IPS DF 4.7 (cell line): ENCODE results near the gene ELN.

Experiments used
- DNase-seq: peaks from one replicate; pipeline ENCODE4 v3.0.0-alpha.2; 2013; ENCODE audit warnings: low spot score; ENCODE audit errors: extremely low read depth

ELN gene

DNA sequence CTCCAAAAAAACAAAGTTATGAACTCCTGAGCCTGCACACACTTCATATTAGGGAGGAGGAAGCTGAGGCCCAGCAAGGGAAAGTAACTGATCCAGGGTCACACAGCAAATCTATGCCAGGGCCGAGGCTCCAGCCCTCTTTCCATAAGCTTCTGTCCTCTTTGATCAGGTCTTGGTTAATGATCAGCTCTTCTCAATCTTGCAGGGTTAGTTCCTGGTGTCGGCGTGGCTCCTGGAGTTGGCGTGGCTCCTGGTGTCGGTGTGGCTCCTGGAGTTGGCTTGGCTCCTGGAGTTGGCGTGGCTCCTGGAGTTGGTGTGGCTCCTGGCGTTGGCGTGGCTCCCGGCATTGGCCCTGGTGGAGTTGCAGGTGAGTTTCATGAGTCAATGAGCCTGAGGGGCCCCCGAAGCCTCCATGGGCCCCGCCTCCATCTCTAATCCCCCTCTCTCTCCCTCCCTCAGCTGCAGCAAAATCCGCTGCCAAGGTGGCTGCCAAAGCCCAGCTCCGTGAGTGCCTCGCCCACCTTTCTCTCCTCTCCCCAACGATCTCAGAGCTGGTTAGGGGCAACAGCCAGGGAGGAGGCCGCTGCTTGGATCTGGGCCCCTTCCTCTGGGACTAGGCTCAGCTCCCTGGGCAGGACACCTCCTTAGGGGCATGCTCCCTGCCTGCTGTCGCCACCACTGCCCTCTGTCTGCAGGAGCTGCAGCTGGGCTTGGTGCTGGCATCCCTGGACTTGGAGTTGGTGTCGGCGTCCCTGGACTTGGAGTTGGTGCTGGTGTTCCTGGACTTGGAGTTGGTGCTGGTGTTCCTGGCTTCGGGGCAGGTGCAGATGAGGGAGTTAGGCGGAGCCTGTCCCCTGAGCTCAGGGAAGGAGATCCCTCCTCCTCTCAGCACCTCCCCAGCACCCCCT, 32.0 kb downstream of the ELN start:
- no peak for DNase-seq

DNA sequence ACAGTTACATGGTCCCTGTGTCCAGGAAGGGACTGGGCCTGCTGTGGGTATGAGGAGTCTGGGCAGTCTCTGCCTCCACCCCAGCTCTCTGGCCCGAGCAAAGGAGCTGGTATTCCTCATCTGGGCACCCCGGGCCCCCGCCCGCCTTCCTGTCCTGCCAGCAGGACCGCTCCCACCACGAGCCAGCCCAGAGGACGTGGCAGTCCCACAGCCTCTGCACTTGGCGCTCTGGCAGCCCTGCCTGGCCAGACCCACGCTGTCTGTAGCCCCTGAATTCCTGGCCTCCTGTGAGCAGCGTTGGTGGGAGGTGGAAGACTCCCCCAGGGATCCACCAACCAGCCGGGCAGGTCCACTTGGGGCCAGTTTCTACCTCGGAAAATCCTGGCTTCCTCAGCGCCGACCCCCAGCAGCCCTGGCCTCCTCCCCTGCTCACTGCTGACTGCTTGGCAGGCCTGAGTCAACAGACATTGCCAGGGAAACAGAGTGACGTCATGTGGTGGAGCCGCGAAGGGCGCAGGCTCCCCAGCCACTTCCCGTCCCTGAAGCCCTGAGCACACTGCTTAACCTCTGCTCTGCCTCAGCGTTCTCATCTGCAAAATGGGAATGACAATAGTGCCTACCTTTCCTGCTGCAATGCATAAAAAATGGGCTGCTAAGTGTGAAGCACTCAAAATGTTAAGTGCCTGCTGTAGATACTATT, 34.0 kb downstream of the ELN start:
- no peak for DNase-seq

DNA sequence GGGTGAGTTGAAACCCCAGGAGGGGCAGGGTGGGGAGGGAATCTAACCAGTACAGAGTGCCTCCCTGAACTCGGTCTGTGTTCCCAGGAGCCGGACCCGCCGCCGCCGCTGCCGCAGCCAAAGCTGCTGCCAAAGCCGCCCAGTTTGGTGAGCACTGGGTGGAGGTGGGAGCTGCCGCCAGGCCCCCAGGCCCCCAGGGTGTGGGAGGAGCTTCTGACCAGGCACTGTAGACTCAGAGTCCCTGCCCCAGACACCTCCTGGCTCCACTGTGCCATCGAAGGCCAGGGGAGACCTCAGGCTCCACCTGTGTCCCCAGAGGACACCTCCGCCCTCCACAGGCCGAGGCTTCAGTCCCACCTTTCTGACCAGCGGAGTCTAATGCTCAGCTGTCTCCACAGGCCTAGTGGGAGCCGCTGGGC, 35.3 kb downstream of the ELN start:
- DNase-seq = no peak

DNA sequence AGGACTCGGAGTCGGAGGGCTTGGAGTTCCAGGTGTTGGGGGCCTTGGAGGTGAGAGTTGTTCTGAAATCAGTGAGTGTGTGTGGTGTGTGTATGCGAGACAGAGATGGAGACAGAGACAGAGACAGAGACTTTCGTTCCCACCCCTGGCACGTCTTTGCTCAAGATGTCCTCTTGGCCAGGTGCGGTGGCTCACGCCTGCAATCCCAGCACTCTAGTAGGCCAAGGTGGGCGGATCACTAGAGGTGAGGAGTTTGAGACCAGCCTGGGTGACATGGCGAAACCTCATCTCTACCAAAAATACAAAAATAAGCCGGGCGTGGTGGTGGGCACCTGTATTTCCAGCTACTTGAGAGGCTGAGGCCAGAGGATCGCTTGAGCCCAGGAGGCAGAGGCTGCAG, 35.7 kb downstream of the ELN start:
- no peak for DNase-seq

DNA sequence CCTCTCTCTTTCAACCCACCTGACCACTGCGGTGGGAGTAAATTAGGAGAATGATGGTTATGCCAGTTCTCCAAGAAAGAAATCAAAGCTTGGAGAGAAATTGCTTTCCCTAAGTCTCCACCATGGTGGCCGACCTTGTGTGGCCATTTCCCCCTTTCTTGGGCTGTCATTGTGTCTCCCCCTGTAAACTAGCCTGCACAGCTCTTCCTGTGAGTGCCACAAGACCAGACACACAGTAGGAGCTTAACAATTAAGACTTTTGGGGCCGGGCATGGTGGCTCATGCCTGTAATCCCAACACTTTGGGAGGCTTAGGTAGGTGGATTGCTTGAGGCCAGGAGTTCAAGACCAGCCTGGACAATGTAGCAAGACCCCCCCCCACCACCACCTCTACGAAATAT, 36.7 kb downstream of the ELN start:
- DNase-seq = no peak

DNA sequence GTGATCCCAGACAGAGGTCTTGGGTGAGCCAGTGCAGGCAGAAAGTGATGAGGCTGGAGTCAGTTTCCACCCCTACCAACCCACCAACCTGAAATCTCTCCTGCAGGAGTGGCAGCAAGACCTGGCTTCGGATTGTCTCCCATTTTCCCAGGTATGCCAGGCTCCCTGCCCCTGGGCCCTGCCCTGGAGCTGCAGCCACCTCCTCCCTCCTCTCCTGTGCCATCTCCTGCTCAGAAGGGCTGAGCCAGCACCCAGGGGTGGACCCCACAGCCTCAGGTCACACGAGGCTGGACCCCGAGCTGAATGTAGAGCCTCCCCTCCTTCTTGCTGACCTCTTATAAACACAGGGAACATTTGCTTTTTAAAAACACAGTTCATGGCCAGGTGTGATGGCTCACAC, 38.7 kb downstream of the ELN start:
- DNase-seq = no peak

DNA sequence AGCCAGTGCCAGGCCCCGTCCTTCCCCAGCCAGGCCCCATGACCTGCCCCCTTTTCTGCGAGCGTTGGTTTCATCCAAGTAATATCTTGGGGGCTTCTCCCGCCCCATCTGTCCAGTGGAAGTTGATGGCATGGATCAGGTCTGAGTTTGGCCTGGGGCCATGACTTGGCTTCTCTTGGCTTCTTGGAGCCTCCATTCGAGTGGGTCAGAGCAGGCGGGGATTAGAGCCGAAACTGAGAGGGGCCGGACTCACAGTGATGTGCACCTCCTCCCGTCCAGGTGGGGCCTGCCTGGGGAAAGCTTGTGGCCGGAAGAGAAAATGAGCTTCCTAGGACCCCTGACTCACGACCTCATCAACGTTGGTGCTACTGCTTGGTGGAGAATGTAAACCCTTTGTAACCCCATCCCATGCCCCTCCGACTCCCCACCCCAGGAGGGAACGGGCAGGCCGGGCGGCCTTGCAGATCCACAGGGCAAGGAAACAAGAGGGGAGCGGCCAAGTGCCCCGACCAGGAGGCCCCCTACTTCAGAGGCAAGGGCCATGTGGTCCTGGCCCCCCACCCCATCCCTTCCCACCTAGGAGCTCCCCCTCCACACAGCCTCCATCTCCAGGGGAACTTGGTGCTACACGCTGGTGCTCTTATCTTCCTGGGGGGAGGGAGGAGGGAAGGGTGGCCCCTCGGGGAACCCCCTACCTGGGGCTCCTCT, 40.6 kb downstream of the ELN start:
- DNase-seq = no peak

DNA sequence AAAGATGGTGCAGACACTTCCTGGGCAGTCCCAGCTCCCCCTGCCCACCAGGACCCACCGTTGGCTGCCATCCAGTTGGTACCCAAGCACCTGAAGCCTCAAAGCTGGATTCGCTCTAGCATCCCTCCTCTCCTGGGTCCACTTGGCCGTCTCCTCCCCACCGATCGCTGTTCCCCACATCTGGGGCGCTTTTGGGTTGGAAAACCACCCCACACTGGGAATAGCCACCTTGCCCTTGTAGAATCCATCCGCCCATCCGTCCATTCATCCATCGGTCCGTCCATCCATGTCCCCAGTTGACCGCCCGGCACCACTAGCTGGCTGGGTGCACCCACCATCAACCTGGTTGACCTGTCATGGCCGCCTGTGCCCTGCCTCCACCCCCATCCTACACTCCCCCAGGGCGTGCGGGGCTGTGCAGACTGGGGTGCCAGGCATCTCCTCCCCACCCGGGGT, 41.1 kb downstream of the ELN start:
- no peak for DNase-seq

DNA sequence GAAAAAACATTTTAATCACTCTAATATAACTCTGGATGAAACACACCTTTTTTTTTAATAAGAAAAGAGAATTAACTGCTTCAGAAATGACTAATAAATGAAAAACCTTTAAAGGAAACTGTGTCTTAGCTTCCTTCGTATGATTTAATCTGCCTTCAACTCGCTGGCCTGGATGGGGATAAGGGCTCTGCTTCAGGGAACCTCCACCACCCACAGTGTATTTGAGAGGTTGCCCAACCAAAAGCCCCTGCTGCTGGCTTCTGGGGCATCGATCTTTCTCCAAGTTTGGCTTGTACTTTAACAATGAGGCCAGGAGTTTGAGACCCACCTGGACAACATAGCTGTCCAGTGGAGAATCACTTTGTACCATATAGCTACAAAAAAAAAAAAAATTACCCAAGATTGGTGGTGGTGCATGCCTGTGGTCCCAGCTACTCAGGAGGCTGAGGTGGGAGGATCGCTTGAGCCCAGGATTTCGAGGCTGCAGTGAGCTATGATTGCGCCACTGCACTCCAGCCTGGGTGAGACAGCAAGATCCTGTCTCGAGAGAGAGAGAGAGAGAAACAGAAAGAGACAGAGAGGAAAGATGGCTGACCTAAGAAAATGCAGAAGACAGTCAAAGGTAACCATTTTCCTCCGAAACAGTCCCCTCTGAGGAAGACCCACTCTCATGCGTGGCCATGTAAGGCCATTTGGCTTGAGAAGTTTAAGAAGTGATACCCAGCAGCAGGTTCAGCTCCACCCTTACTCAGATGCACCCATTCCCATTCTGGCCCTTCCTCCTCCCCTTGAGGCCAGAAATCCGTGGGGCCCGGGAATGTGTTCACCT, 42.0 kb downstream of the ELN start:
- DNase-seq = no peak

DNA sequence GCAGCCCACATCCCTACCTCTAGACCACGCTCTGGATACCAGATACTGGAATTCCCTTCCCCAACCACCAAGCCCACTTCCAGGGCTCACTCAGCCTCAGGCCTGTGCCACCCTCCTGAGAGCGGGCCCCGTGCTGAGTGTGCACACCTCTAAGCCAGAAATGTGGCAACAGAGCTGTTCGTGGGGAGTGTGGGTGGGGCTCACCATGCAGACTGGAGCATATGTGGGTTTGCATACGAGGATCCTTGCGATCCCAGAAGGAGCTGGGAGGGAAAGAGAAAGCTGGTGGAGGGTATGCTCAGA, 42.6 kb downstream of the ELN start:
- DNase-seq = no peak

DNA sequence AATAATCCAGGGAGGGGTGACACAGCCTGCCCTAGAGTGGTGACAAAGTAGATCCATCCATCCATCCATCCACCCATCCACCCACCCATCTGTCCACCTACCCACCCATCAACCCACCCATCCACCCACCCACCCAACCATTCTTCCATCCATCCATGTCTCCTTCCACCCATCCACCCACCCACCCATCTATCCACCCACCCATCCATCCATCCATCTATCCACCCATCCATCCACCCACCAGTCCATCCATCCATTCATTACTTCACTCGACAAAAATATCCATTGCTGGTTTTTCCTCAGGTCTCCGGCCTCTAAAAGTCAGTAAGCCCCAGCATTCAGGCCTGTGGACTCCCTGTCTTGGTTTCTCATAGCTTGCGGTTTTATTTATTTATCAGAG, 43.1 kb downstream of the ELN start:
- no peak for DNase-seq

DNA sequence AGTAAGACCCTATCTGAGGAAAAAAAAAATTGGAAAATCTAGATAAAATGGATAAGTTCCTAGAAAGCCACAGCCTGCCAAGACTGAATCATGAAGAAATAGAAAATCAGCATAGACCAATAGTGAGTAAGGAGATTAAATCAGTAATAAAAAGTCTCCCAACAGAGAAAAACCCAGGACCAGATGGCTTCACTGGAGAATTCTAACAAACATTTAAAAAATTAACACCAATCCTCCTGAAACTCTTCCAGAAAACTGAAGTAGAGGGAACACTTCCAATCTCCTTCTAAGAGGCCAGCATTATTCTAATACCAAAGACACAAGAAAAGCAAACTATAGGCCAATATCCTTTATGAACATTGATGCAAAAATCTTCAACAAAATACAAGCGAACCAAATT, 46.8 kb downstream of the ELN start:
- DNase-seq = no peak

DNA sequence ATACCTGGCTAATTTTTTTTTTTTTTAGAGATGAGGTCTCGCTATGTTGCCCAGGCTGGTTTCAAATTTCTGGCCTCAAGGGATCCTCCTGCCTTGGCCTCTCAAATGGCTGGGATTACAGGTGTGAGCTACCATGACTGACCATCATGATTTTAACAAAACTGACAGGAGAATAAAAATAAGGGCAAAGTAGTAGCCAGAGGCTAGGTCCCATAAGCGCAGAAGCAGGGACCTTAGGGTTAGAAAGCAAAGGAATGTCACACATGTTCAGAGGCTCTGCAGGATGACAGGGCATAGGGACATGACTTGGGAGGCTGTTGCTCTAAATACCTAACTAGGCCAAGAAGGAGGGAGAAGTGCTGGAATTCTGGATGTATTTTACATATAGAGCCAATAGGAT, 50.5 kb downstream of the ELN start:
- DNase-seq = no peak

DNA sequence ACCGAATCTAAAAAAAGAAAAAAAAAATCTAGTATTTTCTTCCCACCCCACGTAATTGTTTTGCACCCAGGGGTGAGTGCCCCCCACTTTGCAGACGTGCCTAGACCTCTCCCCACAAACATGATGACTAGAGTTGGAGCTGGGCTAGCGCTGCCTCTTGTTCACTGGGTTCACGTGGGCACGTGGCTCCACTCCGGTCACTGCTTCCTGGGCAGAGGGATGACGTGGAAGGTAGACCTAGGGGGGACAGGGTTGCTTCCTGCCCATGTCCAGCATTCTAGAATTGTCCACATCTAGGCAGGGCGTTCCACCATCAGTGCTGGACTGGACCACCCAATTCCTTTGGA, 54.8 kb downstream of the ELN start:
- DNase-seq = no peak

DNA sequence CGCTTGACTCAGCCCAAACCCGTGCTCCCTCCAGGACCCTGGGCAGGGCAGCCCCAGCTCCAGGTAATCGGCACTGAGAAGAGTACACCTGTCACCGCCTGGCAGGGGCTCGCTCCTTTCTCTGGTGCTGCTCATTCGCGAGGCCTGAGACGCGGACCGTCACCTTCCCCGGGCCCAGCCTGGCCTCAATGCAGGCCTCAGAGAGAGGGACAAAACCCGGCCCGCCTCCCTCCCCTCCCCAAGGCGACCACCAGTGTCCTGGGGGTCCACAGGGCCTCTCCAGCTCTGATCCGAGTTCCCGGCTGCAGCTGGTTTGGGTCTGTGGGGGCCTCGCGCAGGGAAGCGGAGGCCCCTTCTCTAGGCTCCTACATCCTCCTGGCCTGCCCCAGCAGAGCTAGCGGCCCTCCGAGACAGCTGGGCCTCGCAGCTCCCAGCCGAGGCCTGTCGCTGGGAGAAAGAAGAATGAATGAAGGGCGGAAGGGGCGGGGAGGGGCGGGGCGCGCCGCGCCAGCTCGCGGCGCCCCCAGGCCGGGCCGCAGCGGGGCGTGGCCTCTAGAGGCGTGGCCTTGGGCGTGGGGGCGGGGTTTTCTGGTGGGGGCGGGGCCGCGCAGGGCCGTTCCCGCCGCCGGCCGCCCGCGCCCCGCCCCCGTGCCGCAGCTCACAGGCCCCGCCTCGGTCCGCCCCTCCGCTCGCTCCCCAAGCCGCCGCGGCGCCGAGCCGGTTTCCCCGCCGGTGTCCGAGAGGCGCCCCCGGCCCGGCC, 55.3 kb downstream of the ELN start, which contains the start of gene LIMK1:
LIMK1 (plus strand) TSS at position 688 of the 760 bp plus-strand sequence. CDS start 187 bp downstream, outside the sequence.
- DNase-seq = no peak

DNA sequence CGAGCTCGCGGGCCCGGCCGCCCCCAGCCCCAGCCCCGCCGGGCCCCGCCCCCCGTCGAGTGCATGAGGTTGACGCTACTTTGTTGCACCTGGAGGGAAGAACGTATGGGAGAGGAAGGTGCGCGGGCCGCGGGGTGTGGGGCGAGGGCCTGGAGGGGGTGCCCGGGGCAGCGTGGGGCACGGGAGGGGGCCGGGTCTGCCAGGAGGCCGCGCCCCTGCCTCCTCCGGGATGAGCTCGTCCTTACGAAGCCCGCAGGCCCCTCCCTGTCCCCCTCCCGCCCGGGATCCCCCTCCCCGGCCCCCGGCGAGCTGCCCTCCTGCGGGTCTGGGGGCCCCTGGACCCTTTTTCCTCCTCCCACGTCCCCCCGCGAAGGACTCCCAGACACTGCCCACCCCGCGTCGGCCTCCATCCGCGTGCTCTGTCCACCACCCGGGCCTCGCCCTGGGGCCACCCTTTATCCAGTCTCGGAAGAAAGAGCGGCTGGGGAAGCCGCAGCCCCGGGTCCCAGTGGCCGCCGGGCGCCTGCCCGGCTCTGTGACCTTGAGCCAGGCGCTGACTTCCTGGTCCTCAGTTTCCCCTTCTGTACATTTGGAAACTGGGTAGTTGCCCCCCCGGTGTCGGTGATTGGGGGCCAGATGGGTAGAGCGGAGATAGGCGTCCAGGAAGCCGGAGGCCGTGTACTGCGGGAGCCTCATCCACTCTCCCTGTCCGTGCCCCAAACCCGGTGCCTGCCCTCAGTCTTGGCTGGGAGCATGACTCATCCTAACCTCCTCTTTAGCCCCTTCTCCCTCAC, 56.2 kb downstream of the ELN start:
- DNase-seq = no peak

DNA sequence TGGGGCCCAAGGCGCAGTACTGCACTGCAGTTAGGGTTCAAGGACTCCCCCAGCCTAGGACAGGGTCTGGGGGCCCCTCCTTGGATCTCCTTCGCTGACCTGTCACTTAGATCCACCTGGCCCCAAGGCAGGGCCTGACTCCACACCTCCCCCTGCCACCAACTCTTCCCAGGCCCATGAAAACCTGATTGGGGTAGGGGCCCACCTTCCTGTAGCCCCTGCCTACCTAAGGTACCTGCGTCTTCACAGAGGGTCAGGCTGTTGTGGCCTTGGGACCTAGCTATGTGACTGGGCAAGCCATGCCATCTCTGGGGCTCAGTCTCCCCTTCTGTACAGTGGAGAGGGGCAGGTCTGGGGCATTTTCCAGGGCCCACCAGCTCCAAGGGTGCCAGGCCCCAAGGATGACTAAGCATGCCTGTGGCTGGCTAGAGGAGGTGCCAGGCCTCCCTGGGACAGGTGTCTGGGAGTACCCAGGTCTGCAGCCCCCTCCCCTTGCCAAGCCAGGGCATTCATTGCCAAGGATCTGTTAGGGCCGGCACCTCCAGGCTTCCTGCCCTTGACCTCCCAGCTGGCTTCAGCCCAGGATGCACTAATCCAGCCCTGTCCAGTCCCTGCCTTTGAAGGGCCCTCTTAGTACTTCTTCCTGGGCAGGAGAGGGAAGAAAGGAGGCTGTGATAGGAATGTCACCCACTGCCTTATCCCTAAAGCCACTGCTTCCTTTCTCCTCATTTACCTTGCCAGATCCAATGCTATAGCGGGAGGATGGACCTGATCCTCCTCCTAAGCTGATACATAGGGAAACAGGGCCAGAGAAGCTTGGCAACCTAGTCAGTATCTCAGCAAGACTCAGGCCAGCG, 57.0 kb downstream of the ELN start:
- no peak for DNase-seq

DNA sequence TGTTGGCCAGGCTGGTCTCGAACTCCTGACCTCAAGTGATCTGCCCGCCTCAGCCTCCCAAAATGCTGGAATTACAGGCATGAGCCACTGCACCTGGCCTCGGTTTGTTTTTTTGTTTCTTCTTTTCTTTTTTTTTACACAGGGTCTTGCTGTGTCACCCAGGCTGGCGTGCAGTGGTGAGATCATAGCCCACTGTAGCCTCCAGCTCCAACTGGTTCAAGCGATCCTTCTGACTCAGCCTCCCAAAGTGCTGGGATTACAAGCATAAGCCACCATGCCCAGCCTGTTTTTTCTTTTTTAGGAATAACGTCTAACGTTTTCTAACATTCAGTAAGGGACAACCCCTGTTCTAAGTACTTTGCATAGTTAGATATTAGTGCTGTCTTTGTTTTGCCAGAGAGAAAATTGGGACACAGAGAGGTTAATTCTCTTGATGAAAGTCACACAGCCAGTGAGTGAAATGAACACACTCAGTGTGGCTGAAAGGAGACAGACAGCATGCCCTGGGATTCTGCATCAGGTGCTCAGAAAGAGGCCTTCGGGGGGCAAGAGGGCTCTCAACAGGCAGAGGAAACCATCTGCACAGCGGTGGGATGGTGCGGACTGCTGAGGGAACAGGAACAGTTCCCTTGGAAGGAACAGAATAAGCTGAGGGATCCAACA, 59.9 kb downstream of the ELN start:
- DNase-seq = no peak
